Keratinocyte (primary cell): ENCODE data around the gene NF1. TPM values are rescaled to one million over a fixed set of nuclear protein-coding genes. Genes with fewer than 3 reads are reported as not detected.

Experiments used
- DNase-seq: peaks from one replicate; pipeline ENCODE4 v3.0.0-alpha.2; 2011; ENCODE audit warnings: low read depth, missing footprints, low spot score
- FAIRE-seq: peaks from 2 replicates; lab custom pipeline; 2011; peaks lifted over from hg19 to GRCh38; lab: Jason Lieb, UNC
- H2AFZ ChIP-seq: 2 replicates; pipeline ENCODE4 v1.6.0; 2012; ENCODE audit warnings: low read length, control low read depth, inconsistent platforms; ENCODE audit not compliant: control insufficient read depth
- H3K27ac ChIP-seq: 2 replicates; pipeline ENCODE4 v1.5.1; 2011; ENCODE audit warnings: low read length; ENCODE audit not compliant: control insufficient read depth, insufficient read depth
- H3K27me3 ChIP-seq: 3 replicates; pipeline ENCODE4 v1.6.0; 2011; ENCODE audit warnings: low read length; ENCODE audit not compliant: control insufficient read depth, insufficient read depth; ENCODE audit errors: extremely low read depth
- H3K36me3 ChIP-seq, 2 experiments: 2 replicates in 1 of 2; 3 replicates in 1 of 2; pipeline ENCODE4 v1.5.1; 2011; ENCODE audit warnings: low read length in 2 of 2, mild to moderate bottlenecking in 1 of 2; ENCODE audit not compliant: control insufficient read depth in 2 of 2, insufficient read depth in 2 of 2; ENCODE audit errors: extremely low read depth in 1 of 2
- H3K4me1 ChIP-seq: 3 replicates; pipeline ENCODE4 v1.5.1; 2011; ENCODE audit warnings: low read length; ENCODE audit not compliant: control insufficient read depth, insufficient read depth; ENCODE audit errors: extremely low read depth
- H3K4me2 ChIP-seq: 3 replicates; pipeline ENCODE4 v1.6.0; 2011; ENCODE audit warnings: low read depth, low read length; ENCODE audit not compliant: control insufficient read depth, insufficient read depth; ENCODE audit errors: extremely low read depth
- H3K4me3 ChIP-seq, 3 experiments: fragments of 200-600 bp in 1 of 3; sonication (generic) in 1 of 3; 2 replicates in 2 of 3; 3 replicates in 1 of 3; pipeline ENCODE4 v1.5.1; 2011 to 2016; ENCODE audit warnings: low read length in 3 of 3, mild to moderate bottlenecking in 3 of 3, control low read depth in 2 of 3, inconsistent platforms in 1 of 3, low read depth in 1 of 3, mixed read lengths in 1 of 3, mixed run types in 1 of 3, moderate library complexity in 1 of 3; ENCODE audit not compliant: control insufficient read depth in 2 of 3, insufficient read depth in 2 of 3; ENCODE audit errors: extremely low read depth in 1 of 3
- H3K79me2 ChIP-seq: 2 replicates; pipeline ENCODE4 v1.6.0; 2012; ENCODE audit warnings: low read length; ENCODE audit not compliant: control insufficient read depth, insufficient read depth
- H3K9ac ChIP-seq: 3 replicates; pipeline ENCODE4 v1.6.0; 2011; ENCODE audit warnings: low read length; ENCODE audit not compliant: control insufficient read depth, insufficient read depth; ENCODE audit errors: extremely low read depth
- H3K9me1 ChIP-seq: 3 replicates; pipeline ENCODE4 v1.6.0; 2011; ENCODE audit warnings: low read length; ENCODE audit not compliant: control insufficient read depth, insufficient read depth; ENCODE audit errors: extremely low read depth
- H3K9me3 ChIP-seq: 2 replicates; pipeline ENCODE4 v1.5.1; 2012; ENCODE audit warnings: low read depth, low read length; ENCODE audit not compliant: control insufficient read depth
- H4K20me1 ChIP-seq: 3 replicates; pipeline ENCODE4 v1.6.0; 2011; ENCODE audit warnings: low read length; ENCODE audit not compliant: control insufficient read depth, insufficient read depth; ENCODE audit errors: extremely low read depth
- EZH2 ChIP-seq: IDR thresholded peaks from one replicate; pipeline ENCODE4 v1.6.1; 2012; ENCODE audit warnings: inconsistent platforms, mild to moderate bottlenecking, low read length, moderate library complexity
- dilution Hi-C: fragments of 300-500 bp; cut with MboI; formaldehyde crosslinking; loops from one replicate; pipeline ENCODE4 v1.7.0; 2020; ENCODE audit warnings: low sequenced_read_pairs; ENCODE audit not compliant: extremely low pct_ligation_motif_present
- polyA plus RNA-seq, 5 experiments: library from polyadenylated mRNA; depleted of rRNA in 3 of 5; stranded (reverse) in 3 of 5; stranded (forward) in 1 of 5; unstranded in 1 of 5; fragments of >200 nt; gene quantifications; 1 replicate in 1 of 5; 2 replicates in 3 of 5; 3 replicates in 1 of 5; pipeline versions ENCODE4 v1.2.1 to v1.2.3, GENCODE V29; 2011 to 2012; ENCODE audit warnings: missing spikeins in 2 of 5, low read depth in 1 of 5, low replicate concordance in 1 of 5
- TF ChIP-seq, protein P1 (sequence below), 3 experiments: IDR thresholded peaks in 1 of 3; conservative IDR thresholded peaks in 1 of 3; optimal IDR thresholded peaks in 1 of 3; 2 replicates in 2 of 3; 3 replicates in 1 of 3; pipeline versions ENCODE3 to v1.5.1; 2011; ENCODE audit warnings: low read length in 3 of 3, mild to moderate bottlenecking in 3 of 3, moderate library complexity in 2 of 3, control low read depth in 1 of 3, inconsistent platforms in 1 of 3; ENCODE audit not compliant: insufficient read depth in 2 of 3; ENCODE audit errors: extremely low read depth in 1 of 3

NF1 gene
- polyA plus RNA-seq, 1 donor (not counting 4 experiments of a cell fraction or from before 2014, with no cell fraction given) = 26.7 TPM

DNA sequence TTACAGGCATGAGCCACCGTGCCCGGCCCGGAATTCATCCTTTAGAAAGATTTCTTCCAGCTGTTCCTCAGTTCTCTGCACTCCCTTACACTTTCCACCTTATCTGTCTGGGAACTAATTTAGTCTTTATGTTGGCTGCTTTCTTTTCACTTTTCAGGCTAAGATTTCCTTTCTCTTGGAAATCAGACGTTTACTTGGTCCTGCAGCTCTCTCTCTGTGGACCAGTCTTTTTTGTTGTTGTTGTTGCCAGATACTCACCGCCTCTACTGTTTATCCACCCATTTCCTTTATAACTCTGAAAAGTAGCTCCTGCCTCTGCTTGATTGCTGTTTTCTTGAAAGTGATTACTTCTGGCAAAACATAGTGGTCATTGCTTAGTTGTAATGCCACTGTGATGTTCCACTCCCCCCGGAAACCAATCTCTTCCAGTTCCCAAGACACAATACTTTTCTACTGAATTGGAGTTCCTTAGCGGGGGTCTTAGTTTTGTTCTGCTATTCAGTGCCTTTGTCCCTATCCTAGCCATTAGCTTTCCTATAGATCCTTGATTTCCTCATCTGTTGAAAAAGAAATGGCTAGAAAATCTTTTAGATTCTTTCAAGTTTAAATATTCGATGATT, 6.2 kb downstream of the NF1 start:
- dilution Hi-C loops = no loop called here
- H3K4me2 ChIP-seq = no peak overlapping the region
- H3K9me1 ChIP-seq = no peaks in the 10 kb centered on the region
- H2AFZ ChIP-seq = no peak overlapping the region
- no peaks in the 10 kb centered on the region for H3K36me3 ChIP-seq
- DNase-seq = no peak
- no peaks in the 10 kb centered on the region for H4K20me1 ChIP-seq
- H3K27ac ChIP-seq = no peak overlapping the region
- peaks cover 92% of the 10 kb centered on the region for H3K79me2 ChIP-seq
- H3K4me3 ChIP-seq = no peak overlapping the region
- H3K27me3 ChIP-seq = no peaks in the 10 kb centered on the region
- H3K4me1 ChIP-seq = peaks cover 5% of the 10 kb centered on the region
- H3K9me3 ChIP-seq = no peaks in the 10 kb centered on the region
- no peak for TF ChIP-seq EZH2
- TF ChIP-seq, protein P1, sequence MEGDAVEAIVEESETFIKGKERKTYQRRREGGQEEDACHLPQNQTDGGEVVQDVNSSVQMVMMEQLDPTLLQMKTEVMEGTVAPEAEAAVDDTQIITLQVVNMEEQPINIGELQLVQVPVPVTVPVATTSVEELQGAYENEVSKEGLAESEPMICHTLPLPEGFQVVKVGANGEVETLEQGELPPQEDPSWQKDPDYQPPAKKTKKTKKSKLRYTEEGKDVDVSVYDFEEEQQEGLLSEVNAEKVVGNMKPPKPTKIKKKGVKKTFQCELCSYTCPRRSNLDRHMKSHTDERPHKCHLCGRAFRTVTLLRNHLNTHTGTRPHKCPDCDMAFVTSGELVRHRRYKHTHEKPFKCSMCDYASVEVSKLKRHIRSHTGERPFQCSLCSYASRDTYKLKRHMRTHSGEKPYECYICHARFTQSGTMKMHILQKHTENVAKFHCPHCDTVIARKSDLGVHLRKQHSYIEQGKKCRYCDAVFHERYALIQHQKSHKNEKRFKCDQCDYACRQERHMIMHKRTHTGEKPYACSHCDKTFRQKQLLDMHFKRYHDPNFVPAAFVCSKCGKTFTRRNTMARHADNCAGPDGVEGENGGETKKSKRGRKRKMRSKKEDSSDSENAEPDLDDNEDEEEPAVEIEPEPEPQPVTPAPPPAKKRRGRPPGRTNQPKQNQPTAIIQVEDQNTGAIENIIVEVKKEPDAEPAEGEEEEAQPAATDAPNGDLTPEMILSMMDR (optimal IDR thresholded peaks at IDR 0.05 in 1 of 3, IDR thresholded peaks at IDR 0.05 in 1 of 3, conservative IDR thresholded peaks at IDR 0.05 in 1 of 3; ENCODE audit: extremely low read depth in 1 of 3, insufficient read depth in 2 of 3, low read length in 3 of 3) = no peak
- H3K9ac ChIP-seq = no peak overlapping the region
- no peak for FAIRE-seq

DNA sequence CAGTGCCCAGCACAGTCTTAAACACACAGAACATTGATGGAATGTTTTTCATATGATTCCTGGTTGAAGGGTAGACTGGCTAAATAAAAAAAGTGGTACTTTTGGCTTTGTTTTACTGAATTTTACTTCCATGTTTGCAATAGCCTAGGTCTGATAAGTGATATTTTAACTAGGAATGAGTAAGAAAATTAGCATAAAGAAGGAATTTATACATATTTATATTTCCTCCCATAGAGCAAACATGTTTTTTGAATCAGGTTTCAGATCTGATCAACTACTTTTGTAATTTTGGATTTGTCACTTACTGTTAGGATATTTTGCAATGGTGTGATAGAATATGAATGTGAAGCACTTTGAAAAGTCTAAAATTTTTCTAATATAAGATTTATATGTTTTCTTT, 7.2 kb downstream of the NF1 start:
- H3K9ac ChIP-seq = no peak overlapping the region
- dilution Hi-C loops = no loop called here
- FAIRE-seq (no peak), DNase-seq (no peak)
- H3K9me3 ChIP-seq = no peaks in the 10 kb centered on the region
- no peak overlapping the region for H2AFZ ChIP-seq
- H3K4me1 ChIP-seq = no peaks in the 10 kb centered on the region
- no peaks in the 10 kb centered on the region for H3K9me1 ChIP-seq
- H3K27me3 ChIP-seq = no peaks in the 10 kb centered on the region
- H3K36me3 ChIP-seq = no peaks in the 10 kb centered on the region
- no peak overlapping the region for H3K4me3 ChIP-seq
- H3K27ac ChIP-seq = no peak overlapping the region
- H4K20me1 ChIP-seq = no peaks in the 10 kb centered on the region
- TF ChIP-seq EZH2 = no peak
- TF ChIP-seq, protein P1 (optimal IDR thresholded peaks at IDR 0.05 in 1 of 3, IDR thresholded peaks at IDR 0.05 in 1 of 3, conservative IDR thresholded peaks at IDR 0.05 in 1 of 3; ENCODE audit: extremely low read depth in 1 of 3, insufficient read depth in 2 of 3, low read length in 3 of 3) = no peak
- H3K4me2 ChIP-seq = no peak overlapping the region
- H3K79me2 ChIP-seq = peaks cover 91% of the 10 kb centered on the region
